ENCODE data around the gene SEC14L1. TPM values are rescaled to one million over a fixed set of nuclear protein-coding genes. Genes with fewer than 3 reads are reported as not detected.

SEC14L1 gene
- total and polyA plus RNA-seq, 2 of the 8 experiments (the other 6 are each of a cell fraction or from before 2014, with no cell fraction given), result 27.2 to 74.4 TPM

- TF ChIP-seq CHD7 (IDR thresholded peaks at IDR 0.05; ENCODE audit: insufficient replicate concordance, low read length) (no peak), POLR2A (IDR thresholded peaks at IDR 0.05; ENCODE audit: control extremely low read depth in 1 of 2, low read depth in 2 of 2, low read length in 2 of 2) (no peak), TBP (IDR thresholded peaks at IDR 0.05; ENCODE audit: low read depth, low read length) (no peak), TAF1 (IDR thresholded peaks at IDR 0.05; ENCODE audit: low read depth, low read length) (no peak), TAF7 (optimal IDR thresholded peaks at IDR 0.05; ENCODE audit: borderline replicate concordance, low read depth, low read length) (no peak), RBBP5 (IDR thresholded peaks at IDR 0.05; ENCODE audit: borderline replicate concordance, low read depth, low read length) (no peak), CREB1 (IDR thresholded peaks at IDR 0.05) (no peak), EGR1 (IDR thresholded peaks at IDR 0.05; ENCODE audit: borderline replicate concordance, low read depth, low read length) (no peak), CTBP2 (IDR thresholded peaks at IDR 0.05; ENCODE audit: borderline replicate concordance, insufficient read depth, insufficient read length, low read length) (no peak)
Observed at GRCh38 chr17:77210946-77211541, 70.3 kb downstream of the SEC14L1 start (continued).
